SKM-1 (cell line): ENCODE data around the gene VAV2.

Source experiments
- DNase-seq: peaks from one replicate; lab custom pipeline; 2025; ENCODE audit not compliant: unreplicated experiment; lab: John Stamatoyannopoulos, UW

The VAV2 gene

DNA sequence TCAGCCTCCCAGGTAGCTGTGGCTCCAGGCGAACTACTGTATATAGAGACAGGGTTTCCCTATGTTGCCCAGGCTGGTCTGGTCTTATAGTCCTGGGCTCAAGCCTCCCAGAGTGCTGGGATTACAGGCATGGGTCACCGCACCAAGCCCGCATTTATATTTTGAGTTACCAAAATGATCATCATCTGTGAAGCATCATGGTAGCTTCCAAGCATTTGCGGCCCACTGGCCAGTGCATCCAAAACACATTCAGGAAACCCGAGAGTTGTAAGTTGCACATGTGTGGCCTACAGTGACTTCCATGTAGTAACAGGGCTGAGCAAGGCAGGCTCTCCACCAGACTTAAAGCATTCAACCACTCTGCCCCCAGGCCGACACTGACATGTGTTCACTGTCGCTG lies 35.4 kb upstream of the VAV2 start:
- DNase-seq, result no peak

DNA sequence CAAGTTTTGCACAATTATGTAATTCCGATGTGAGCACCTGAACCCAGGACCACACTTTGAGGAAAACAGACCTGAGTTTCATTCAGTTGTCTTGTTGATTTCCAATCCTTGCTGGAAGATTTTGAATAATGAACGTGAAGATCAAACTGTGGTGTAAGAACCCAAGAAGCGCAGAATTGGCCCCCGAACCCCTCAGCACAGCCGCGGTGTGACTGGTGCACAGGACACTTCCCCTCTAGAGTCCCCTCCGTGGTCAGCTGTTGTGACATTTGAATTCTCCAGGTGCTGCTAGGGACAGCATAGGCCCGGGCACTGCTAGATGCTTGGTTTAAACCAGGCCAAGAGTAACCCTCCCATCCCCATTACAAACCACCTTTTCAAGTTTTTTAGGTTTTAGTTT lies 34.9 kb upstream of the VAV2 start:
- DNase-seq, result no peak

GRCh38 chr9:134026581-134026980 lies 34.5 kb upstream of the VAV2 start:
- DNase-seq, result no peak

DNA sequence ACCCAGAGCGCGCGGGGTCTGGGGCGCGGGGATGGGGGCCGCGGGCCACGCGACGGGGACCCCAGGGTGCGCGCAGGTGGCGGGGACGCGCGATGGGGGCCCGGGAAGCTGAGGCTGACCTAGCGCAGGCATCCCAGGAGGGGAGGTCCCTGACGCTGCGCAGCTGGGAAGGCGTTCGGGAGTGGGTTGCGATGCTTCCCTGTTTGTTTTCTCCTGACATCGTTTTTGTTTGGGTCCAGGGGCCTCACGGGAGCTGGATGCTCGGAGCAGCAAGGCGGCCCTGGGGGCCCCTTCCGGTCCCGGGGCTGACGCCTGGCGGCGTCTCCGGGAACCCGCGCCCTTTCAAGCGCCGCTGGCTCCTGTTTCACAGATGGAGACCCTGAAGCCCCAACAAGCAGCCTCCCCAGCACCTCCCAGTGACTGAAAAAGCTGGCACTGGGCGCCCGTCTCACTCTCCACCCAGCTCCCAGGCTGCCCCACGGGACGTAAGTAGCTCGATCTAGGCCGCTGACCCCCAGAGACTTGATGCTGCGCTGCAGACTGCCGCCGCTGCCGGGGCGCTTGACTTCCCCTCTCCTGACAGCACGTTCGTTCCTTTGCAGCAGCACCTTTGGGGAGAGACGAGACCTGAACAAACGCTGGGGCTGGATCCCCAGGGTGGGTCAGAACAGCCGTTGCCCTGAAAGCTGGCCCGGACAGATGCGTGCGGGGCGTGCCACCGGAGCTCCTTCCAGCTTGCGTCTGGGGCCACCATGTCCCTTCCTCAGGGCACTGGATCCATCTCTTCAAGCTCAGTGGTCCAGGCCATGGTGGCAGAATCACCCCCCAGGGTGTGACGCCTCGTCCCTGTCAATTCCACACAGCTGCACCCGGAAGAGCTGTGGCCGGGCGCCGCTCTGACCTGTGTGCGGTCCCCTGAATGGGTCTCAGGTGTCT lies 33.8 kb upstream of the VAV2 start:
- DNase-seq, result peak; percentile 4

DNA sequence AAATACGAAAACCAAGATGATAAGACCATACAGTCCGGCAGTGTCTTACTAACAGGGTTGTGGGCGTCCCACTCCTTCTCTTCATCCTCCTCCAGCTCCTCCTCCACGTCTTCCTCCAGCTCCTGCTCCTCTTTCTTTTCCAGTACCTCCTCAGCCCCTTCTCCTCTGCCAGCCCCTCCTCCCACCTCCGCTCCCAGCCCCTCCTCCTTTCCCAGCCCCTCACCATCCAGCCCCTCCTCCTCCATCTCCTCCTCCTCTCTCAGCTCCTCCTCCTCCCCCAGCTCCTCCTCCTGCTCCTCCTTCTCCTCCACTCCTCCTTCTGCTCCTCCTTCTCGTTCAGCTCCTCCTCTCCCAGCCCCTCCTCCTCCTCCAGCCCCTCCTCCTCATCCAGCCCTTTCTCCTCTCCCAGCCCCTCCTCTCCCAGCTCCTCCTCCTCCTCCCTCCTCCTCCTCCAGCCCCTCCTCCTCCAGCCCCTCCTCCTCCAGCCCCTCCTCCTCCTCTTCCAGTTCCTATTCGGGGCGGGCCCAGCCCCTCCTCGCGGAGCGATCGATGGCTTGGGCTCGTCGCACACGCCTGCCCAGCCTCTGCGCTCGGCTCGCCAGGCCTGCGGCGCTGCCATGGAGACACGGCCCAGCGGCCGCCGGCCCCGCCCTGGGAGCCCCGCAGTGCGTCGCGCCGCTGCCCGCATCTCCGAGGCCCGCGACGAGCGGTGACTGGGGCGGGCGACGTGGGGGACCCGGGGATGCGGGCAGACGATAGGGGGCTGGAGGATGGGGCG lies 32.9 kb upstream of the VAV2 start, which contains the start of gene BRD3OS:
Gene BRD3OS, plus strand, starts transcription at position 654 of the 778 bp plus-strand sequence. CDS start 1,267 bp downstream, outside the sequence.
- DNase-seq, result peak; percentile 93

DNA sequence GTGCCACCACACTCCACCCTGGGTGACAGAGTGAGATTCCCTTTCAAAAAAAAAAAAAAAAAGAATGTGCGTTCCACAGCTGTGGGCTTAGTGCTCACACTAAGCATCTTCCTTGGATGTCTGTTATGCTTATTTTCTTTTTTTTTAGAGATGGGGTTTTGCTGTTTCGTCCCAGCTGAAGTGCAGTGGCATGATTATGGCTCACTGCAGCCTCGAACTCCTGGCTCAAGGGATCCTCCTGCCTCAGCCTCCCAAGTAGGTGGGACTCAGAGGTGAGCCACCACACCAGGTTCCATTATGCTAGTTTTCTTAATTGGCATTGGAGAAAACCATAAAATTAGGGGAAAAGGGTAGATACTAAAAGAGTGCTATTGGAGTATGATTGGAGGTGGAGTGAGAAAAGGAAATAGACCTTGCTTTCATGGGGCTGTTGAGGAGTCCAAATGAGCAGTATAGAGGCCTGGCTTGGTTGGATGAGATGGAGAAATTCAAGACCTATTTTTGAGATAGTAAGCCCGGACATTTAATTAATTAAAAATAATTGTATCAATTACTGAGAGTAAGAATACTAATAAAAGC lies 32.2 kb upstream of the VAV2 start:
- DNase-seq, result no peak

GRCh38 chr9:134014946-134015345 lies 22.8 kb upstream of the VAV2 start:
- DNase-seq, result no peak

- DNase-seq, result no peak
These were observed 19.3 kb upstream of the VAV2 start for GRCh38 chr9:134011401-134011800.

GRCh38 chr9:134010310-134011173 lies 18.4 kb upstream of the VAV2 start:
- no peak for DNase-seq

DNA sequence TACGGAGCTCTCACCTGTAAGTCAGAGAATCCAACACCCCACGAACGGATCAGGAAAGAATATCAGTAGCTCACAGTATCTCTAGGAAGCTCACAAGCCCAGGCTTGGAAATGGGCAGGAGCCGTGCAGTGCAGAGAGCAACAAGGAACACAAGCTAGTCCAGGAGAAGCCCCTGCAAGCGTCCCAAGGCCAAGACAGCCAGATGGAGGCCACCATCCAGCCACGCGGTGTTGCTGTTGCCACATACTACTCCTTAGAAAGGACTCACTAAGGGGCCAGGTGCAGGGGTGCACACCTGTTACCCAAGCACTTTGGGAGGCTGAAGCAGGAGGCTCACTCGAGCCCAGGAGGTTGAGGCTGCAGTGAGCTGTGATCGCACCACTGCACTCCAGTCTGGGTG lies 15.4 kb upstream of the VAV2 start:
- DNase-seq, result no peak

- DNase-seq, result no peak
These were observed 15.0 kb upstream of the VAV2 start for GRCh38 chr9:134007150-134007549.

DNA sequence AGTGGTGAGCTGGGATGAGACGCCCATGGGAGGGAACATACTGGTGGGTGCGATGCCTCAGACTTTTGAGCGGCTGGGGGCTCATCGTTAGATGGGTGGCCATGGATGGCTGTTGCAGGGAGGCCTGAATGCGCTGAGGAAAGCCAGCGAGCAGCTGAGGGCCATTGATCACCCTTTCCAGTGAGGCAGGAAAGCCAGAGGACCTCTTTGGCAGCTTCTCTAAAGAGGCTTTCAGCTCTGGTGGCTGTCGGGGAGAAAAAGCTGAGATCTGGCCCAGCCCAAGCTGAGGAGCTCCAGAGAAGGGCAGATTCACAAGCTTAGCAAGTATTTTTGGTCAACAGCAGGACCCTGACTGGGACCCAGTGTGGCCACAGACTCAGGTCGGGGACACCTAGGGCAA lies 13.3 kb upstream of the VAV2 start:
- DNase-seq, result no peak

DNA sequence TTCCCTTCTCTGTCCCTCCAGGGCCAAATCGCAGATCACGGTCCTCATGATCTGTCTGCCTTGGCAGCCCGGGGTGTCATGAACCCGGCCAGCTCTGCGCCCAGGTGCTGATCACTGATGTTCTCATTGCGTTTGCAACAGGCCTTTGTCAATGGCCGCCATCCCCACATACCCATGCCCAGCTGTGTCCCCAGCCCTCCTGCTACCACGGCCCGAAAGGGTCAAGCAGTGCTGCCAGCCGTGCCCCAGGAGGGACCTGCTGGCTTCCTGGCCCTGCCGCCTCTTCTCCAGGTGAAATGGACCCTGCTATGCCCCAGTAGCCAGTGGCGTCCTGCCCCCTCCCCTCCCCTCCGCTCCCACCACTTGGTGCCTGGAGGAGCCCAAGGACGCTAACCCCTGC lies 12.8 kb upstream of the VAV2 start:
- DNase-seq, result no peak

- DNase-seq, result no peak
These were observed 12.2 kb upstream of the VAV2 start for GRCh38 chr9:134004131-134004873.

- DNase-seq, result no peak
These were observed 11.1 kb upstream of the VAV2 start for GRCh38 chr9:134003237-134003636.

GRCh38 chr9:134002796-134003195 lies 10.7 kb upstream of the VAV2 start:
- no peak for DNase-seq

DNA sequence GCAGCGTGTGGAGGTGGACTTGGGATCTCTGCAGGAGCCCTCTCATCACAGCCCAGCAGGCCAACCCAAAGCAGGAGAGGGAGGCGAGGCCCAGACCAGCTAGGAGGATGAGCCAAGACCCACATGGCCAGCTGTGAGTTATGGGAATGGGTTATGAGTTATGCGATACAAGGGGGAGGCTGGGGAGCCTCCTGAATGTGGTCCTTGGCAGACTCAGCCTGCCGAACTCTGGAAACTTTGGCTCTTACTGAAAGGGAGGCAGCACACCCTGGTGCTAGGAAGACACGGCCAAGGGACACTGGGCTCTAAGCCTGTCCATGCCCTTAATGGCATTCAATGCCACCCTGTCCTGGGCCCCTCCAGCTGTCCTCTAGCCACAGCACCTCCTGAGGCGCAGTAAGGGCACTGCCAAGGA lies 7.7 kb upstream of the VAV2 start:
- no peak for DNase-seq

GRCh38 chr9:133998915-133999595 lies 6.9 kb upstream of the VAV2 start:
- DNase-seq, result no peak

DNA sequence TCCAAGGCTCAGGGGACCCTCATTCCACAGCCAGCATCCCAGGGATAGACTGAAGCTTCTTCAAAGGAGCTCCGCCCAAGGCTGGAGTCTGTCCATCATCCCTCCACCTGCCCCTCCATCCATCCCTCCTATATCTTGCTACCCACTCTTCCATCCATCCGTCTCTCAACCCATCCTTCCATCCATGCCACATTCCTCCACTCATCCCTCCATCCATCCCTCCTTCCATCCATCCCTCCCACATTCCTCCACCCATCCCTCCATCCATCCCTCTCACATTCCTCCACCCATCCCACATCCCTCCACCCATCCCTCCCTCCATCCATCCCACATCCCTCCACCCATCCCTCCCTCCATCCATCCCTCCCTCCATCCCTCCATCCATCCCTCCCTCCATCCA lies 5.5 kb upstream of the VAV2 start:
- DNase-seq, result no peak
